ENCODE data around the gene RUNX3. TPM values are rescaled to one million over a fixed set of nuclear protein-coding genes. Genes with fewer than 3 reads are reported as not detected.

Gene RUNX3
- total RNA-seq, 1 donor from 2014 or later: 0.41 TPM

GRCh38 chr1:24896596-24897262, 33.3 kb downstream of the RUNX3 start:
- Mint-ChIP-seq H3K4me3 (no peak overlapping the region), H3K9me3 (peaks cover 10% of the 10 kb centered on the region), H3K36me3 (peaks cover 5% of the 10 kb centered on the region), H3K27me3 (peaks cover 21% of the 10 kb centered on the region), H3K4me1 (ENCODE audit: unreplicated experiment) (no peaks in the 10 kb centered on the region), H3K27ac (no peak overlapping the region)
- TF ChIP-seq, protein P1, sequence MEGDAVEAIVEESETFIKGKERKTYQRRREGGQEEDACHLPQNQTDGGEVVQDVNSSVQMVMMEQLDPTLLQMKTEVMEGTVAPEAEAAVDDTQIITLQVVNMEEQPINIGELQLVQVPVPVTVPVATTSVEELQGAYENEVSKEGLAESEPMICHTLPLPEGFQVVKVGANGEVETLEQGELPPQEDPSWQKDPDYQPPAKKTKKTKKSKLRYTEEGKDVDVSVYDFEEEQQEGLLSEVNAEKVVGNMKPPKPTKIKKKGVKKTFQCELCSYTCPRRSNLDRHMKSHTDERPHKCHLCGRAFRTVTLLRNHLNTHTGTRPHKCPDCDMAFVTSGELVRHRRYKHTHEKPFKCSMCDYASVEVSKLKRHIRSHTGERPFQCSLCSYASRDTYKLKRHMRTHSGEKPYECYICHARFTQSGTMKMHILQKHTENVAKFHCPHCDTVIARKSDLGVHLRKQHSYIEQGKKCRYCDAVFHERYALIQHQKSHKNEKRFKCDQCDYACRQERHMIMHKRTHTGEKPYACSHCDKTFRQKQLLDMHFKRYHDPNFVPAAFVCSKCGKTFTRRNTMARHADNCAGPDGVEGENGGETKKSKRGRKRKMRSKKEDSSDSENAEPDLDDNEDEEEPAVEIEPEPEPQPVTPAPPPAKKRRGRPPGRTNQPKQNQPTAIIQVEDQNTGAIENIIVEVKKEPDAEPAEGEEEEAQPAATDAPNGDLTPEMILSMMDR (conservative IDR thresholded peaks at IDR 0.05): no peak
- peak; percentile 64 for DNase-seq (ENCODE audit: extremely low spot score, unreplicated experiment)

GRCh38 chr1:24896176-24896575, 33.9 kb downstream of the RUNX3 start:
- Mint-ChIP-seq H3K36me3 (peaks cover 5% of the 10 kb centered on the region), H3K27me3 (peaks cover 21% of the 10 kb centered on the region), H3K27ac (no peak overlapping the region), H3K9me3 (peaks cover 10% of the 10 kb centered on the region), H3K4me1 (ENCODE audit: unreplicated experiment) (no peaks in the 10 kb centered on the region), H3K4me3 (no peak overlapping the region)
- peak; percentile 54 for DNase-seq (ENCODE audit: extremely low spot score, unreplicated experiment)
- TF ChIP-seq, protein P1 (conservative IDR thresholded peaks at IDR 0.05): no peak

DNA sequence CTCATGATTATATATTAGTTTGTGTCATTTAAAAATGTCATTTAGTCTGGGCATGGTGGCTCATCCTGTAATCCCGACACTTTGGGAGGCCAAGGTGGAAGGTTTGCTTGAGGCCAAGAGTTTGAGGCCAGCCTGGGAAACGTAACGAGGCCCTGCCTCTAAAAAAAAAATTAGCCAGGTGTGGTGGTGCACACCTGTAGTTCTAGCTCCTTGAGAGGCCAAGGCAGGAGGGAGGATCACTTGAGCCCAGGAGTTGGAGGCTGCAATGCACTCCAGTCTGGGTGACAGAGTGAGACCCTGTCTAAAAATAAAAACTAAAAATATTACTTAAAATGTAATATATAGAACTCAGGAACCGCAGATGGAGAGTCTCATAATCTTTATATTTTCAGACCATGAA, 34.6 kb downstream of the RUNX3 start:
- Mint-ChIP-seq H3K9me3 (peaks cover 10% of the 10 kb centered on the region), H3K27ac (no peak overlapping the region)

GRCh38 chr1:24894002-24894401, 36.1 kb downstream of the RUNX3 start:
- Mint-ChIP-seq H3K27me3 (peaks cover 9% of the 10 kb centered on the region), H3K27ac (no peak overlapping the region), H3K4me1 (ENCODE audit: unreplicated experiment) (no peaks in the 10 kb centered on the region), H3K4me3 (no peak overlapping the region), H3K36me3 (peaks cover 5% of the 10 kb centered on the region), H3K9me3 (peaks cover 10% of the 10 kb centered on the region)
- TF ChIP-seq, protein P1 (conservative IDR thresholded peaks at IDR 0.05): no peak
- DNase-seq (ENCODE audit: extremely low spot score, unreplicated experiment): no peak

More for the DNA sequence above, 34.6 kb downstream of the RUNX3 start:
- Mint-ChIP-seq H3K27me3 (peaks cover 20% of the 10 kb centered on the region), H3K4me1 (ENCODE audit: unreplicated experiment) (no peaks in the 10 kb centered on the region), H3K4me3 (no peak overlapping the region), H3K36me3 (peaks cover 5% of the 10 kb centered on the region)
- TF ChIP-seq, protein P1 (conservative IDR thresholded peaks at IDR 0.05): no peak
- DNase-seq (ENCODE audit: extremely low spot score, unreplicated experiment): no peak

DNA sequence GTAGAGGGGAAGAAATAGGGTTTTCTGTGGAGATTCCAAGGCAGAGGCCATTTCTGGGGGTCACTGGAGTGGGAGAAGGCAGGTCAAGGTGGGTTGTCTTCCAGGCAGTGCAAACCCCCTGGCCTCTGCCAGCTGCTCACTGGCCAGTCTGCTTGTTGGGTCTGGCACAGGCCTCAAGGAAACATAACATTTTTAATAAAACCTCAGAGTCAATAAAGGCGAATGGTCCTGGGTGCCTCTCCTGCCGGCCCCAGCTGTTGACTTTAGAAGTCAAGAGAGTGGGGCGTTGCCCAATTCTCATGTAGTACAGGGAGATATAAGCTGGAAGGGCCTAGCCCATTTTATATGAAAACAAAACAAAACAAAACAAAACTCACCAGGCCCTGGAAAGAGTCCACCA, 36.6 kb downstream of the RUNX3 start:
- Mint-ChIP-seq H3K27ac (no peak overlapping the region), H3K4me3 (no peak overlapping the region), H3K9me3 (peaks cover 10% of the 10 kb centered on the region), H3K27me3 (peaks cover 9% of the 10 kb centered on the region), H3K4me1 (ENCODE audit: unreplicated experiment) (no peaks in the 10 kb centered on the region), H3K36me3 (peaks cover 5% of the 10 kb centered on the region)
- DNase-seq (ENCODE audit: extremely low spot score, unreplicated experiment): no peak
- TF ChIP-seq, protein P1 (conservative IDR thresholded peaks at IDR 0.05): no peak
